Vagina (tissue), 2 donors: ENCODE measurements around the gene PTPN11.

ENCODE experiments used
- CTCF ChIP-seq, 3 experiments: fragments of 450-650 bp in 2 of 3; fragments of 200-600 bp in 1 of 3; sonication (generic) in 1 of 3; IDR thresholded peaks; one replicate each; pipeline ENCODE4 v1.5.1; 2017 to 2019; ENCODE audit warnings: antibody characterized with exemption in 3 of 3, mild to moderate bottlenecking in 2 of 3, moderate library complexity in 2 of 3
- POLR2A ChIP-seq, 2 donors: fragments of 450-650 bp; IDR thresholded peaks; one replicate each; pipeline ENCODE4 v1.6.1; 2017; ENCODE audit warnings: antibody characterized with exemption in 2 of 2, mild to moderate bottlenecking in 2 of 2, moderate library complexity in 2 of 2
- POLR2AphosphoS5 ChIP-seq, 2 donors: sonication (generic); formaldehyde crosslinking; IDR thresholded peaks; one replicate each; pipeline ENCODE4 v1.9.0; 2017; ENCODE audit warnings: antibody characterized with exemption in 2 of 2, mild to moderate bottlenecking in 2 of 2, low read depth in 1 of 2; ENCODE audit not compliant: insufficient read depth in 1 of 2

- TF ChIP-seq CTCF (IDR thresholded peaks at IDR 0.05), result peak in 2 of 3 experiments; percentile 6 to 34
- peak; percentile 87 to 88 for TF ChIP-seq POLR2AphosphoS5 (IDR thresholded peaks at IDR 0.05; ENCODE audit: insufficient read depth in 1 of 2, low read depth in 1 of 2)
- TF ChIP-seq POLR2A (IDR thresholded peaks at IDR 0.05), result peak in 1 of 2 donors; percentile 67
These were observed at the start of gene PTPN11 for GRCh38 chr12:112418608-112419296.
